ENCODE data around the gene SMG6.
"Not testable (repeated sequence)": the region's sequence is repeated elsewhere in the genome, so short reads cannot be mapped to it uniquely, and the experiment has no call there.

Gene SMG6

DNA sequence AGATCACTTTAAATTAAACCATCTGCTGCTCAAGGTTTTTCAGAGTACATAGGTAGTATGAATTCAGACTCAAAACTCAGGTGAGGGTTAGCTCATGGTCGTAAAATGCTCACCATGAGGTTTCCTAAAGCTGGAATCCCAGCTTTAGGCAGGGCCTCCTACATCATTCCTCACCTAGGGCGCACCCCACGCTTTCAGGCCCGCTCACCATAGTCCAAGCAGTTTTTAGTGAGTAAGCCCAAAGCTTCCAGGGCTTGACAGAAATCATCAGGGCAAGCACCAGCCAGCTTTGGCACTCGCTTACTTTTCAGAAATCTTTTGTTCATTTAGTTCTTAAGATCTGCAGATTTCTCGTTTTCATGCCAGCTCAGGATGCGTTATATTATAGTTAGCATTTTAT lies 158.9 kb downstream of the SMG6 start:
- DNase-seq (ENCODE audit: low read depth) = no peak

DNA sequence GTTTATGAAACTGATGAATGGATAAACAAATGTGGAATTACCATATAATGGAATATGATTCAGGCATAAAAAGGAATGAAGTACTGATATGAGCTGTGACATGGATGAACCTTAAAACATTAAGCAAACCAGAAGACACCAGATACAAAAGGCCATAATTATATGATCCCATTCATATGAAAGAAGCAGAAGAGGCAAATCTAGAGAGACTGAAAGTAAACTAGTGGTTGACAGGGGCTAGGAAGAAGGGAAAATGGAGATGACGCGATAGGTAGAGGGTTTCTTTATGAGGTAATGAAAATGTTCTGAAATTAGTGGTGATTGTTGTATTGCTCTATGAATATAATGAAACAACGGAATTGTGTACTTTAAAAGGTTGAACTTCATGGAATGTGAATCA lies 160.3 kb downstream of the SMG6 start:
- DNase-seq (ENCODE audit: low read depth) = no peak

DNA sequence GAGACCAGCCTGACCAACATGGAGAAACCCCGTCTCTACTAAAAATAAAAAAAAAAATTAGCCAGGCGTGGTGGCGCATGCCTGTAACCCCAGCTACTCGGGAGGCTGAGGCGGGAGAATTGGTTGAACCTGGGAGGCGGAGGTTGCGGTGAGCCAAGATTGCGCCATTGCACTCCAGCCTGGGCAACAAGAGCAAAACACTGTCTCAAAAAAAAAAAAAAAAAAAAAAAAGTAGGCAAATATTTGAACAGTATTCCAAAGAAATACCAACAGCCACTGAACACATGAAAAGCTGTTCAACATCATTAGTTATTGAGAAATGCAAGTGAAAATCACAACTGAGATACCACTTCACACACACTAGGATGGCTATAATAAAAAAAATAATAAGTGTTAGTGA lies 160.9 kb downstream of the SMG6 start:
- DNase-seq (ENCODE audit: low read depth) = not testable (repeated sequence)

DNA sequence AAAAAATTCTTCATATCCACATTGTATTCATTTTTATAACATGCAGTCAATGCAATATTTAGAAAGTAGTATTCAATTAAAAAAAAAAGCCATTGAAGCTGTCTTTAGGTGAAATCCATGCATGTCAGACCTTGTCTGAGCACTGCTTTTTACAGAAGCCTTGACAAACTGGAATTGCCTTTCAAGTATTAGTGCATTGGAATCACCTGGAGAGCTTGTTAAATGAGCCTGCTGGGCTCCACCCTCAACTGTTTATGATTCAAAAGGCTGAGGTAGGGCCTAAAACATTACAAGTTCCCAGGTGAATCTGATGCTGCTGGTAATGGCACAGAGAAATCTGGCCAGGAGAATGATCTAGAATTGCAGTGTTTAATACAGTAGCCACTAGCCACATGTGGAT lies 162.9 kb downstream of the SMG6 start:
- no peak for DNase-seq (ENCODE audit: low read depth)

DNA sequence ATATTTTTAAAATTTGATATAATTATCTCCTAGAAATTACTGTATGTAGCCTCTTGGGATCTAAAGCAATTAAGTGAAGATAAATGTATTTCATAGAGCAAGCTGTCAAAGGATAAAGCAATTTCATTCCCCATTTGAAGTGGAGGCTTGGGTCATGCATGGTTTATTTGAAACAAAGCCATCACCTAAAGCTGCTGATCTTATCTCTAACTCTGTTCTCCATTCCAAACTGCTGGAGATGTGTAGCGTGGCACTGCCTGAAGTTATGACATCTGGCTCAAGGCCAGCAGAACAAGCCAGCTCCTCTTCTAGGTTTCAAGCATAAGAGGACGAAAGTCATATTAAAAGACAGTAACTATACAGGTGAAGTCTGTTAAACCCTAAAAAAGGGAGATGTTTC lies 164.8 kb downstream of the SMG6 start:
- no peak for DNase-seq (ENCODE audit: low read depth)

DNA sequence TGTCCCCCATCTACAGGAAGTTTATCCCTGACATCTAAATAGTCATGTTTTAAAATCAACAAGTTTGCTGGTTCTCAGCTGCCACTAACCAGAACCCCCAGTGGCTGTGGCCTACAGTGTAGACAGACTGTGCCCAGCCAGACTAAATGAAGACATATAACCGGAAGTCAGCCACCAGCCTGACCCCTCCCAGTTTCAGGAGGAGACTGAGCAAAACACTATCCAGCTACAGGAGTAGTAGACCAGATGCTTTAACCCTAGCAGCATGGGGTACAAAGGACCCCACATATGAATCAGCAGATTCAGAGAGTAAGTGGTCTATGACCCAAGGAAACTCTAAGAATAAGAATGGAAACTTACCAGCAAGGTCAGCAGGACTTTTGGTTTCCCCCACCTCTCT lies 165.3 kb downstream of the SMG6 start:
- DNase-seq (ENCODE audit: low read depth) = no peak

DNA sequence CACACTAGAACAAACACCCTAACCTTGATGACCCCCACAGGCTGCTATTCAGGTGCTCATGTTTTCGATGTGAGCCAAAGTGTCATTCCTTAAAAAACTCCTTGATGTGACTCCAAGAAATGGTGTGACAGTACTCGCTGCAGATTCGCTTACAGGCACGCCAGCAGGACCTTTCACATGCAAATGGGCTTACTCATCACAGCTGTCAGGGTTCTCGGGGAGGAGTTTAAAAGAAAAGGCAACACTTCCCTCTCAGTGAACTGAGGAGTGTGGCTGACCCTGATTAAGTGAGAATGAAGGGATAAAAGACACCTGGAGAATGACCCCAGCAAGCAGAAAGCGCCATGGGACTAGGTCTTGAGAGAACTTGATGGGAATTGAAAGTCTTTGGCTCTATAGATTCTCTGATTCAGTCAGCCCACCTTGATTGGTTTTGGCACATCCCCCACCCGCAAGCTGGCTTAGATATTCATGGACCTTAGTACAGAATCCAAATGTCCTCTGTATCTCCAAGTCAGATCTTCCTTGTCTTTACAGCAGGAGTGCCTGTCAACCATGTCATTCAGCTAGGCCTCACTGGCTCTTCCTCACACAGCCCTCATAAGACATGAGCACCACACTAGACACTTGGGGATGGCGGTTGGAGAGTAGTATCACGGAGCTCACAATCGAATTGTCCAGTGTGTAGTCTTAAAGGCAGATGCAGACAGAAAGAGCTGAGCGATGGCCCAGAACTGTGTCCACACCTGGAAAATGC lies 166.1 kb downstream of the SMG6 start:
- no peak for DNase-seq (ENCODE audit: low read depth)

DNA sequence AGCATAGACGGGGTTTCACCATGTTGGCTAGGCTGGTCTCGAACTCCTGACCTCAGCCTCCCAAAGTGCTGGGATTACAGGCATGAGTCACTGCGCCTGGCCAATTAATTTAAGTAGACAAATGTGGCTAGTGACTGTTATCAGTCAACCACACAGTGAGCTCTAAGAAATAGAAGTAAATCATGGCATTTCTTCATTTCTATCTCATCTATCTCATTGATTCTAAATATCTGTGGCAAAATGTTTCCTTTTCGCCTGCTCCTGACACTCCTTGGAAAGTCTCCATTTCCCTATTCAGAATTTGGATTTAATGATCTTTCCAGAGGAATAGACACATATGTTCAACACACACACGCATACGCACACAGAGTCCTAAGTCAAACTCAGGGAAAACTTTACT lies 167.3 kb downstream of the SMG6 start:
- DNase-seq (ENCODE audit: low read depth) = no peak

DNA sequence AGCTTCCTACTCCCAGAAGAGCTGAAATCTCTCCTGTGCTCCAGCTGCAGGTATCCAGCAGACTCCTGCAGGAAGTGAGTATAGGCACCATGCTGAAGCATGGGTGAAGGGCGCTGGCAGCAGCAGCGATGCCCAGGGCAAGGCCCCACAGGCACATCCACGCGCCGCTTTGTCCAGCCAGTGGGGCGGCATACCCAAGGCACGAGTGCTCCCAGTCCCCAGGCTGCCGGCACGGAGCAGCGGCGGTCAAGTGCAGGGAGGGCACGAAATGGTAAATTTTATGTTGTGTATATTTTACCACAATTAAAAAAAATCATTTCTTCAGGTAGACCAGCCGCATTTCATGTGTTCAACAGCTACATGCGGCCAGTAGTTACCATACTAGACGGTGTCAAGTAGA lies 175.6 kb downstream of the SMG6 start:
- DNase-seq (ENCODE audit: low read depth) = no peak

DNA sequence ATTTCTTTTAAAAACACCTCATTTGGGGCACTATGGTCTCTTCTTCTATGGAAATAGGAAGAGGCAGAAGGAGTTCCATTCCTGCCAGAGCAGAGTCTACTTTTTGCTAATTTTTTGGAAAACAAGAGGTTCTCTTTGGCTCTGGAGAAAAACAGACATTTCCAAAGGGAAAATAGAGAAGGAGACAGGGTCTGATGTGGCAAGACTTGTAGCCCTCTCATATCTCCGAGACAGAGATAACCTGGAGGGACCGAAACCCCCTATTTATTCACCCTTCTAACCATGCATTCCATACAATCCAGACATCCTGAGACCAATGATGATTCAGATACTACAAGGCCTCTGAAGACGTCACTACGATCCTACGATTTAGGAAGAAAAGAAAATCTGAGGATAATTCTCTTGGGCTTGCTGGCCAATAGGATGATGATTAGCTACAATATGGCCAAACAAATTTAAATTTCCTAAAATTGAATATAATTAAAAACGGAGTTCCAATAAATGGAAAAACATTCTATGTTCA lies 178.5 kb downstream of the SMG6 start:
- DNase-seq (ENCODE audit: low read depth) = no peak

DNA sequence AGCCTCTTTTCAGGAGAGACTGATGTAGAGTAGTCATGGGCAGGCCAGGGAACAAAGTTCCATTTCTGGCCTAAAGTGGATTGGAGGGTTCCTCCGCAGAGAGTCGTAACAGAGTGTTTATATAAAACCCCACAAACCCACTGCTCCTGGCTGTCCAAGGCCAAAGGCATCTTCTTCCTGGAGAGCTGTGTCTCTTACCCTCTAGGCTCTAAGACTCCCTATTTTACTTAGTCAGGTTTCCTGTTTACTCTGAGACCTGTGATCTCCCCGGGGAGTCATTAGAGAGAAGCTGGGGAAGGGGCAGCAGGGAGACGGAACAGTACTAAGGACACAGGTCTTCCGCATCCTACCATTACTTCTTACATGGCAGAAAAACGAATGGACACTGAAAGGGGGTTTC lies 179.2 kb downstream of the SMG6 start:
- DNase-seq (ENCODE audit: low read depth) = no peak

DNA sequence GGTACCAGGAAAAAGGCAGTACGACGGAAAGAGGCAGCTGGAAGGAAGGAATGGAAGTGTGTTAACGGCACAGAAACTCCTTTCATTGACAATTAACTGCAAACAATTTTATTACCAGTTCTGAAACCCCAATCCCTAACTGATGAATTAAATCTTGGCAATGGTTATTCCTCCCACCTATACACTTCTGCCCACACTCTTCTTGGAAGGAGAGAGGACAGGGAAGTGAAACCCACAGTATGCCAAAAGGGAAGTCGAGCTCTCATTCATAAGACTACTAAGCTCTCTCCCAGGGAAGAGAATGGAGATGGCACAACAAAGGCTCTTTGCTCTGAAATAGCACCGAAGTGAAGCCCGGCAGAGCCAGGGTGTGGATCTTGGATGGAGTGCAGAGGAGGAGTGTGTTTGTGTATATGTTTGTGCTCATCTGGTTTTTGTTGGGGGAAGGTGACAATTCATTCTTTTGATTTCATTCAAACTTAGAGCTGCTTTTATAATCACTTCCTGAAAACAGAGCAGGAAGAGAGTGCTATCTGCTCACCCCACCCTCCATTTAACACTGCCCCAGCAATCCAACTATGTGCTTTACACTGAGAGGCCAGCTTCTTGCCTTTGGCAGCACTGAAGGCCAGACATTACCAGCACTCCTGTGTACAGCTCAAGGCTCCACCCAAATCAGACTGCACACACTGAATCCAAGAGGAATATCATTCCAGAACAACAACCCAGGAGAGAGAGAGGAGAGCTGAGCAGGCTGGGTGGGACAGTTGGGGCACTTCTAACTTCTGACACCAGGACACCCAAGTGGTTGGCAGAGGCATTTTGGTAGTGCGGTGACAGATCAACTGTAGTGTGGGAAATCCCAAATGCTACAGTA lies 180.0 kb downstream of the SMG6 start:
- no peak for DNase-seq (ENCODE audit: low read depth)

DNA sequence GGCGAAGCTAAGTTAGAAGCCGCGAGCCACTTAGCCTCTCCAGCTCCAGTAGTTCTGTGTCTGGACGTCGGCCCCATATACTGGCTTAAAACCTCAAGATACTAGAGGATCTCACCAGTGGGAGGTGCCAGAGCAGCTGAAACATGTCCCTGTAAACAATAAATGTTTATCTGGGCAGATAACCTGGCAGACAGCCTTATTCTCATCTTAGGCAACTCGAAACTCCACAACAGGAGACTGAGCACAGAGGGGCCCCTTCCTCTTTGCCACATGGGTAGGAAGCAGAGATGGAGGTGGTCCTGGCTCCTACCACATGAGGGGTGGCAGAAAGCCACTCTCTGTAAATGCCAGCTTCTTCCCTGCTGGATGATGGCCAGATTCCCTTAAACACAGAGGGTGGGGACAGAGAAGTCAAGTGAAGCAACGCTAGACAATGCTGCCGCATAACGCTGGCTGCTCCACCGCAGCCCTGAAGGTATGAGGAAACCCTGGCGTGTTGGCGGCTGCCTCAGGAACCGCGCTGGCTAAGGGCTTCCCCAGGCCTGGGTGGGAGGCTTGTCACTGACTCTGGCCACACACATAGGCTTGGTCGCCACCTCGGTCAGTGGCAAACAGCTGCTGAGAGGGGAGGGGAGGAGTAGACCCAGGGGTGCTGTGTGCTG lies 180.8 kb downstream of the SMG6 start:
- DNase-seq (ENCODE audit: low read depth) = no peak

DNA sequence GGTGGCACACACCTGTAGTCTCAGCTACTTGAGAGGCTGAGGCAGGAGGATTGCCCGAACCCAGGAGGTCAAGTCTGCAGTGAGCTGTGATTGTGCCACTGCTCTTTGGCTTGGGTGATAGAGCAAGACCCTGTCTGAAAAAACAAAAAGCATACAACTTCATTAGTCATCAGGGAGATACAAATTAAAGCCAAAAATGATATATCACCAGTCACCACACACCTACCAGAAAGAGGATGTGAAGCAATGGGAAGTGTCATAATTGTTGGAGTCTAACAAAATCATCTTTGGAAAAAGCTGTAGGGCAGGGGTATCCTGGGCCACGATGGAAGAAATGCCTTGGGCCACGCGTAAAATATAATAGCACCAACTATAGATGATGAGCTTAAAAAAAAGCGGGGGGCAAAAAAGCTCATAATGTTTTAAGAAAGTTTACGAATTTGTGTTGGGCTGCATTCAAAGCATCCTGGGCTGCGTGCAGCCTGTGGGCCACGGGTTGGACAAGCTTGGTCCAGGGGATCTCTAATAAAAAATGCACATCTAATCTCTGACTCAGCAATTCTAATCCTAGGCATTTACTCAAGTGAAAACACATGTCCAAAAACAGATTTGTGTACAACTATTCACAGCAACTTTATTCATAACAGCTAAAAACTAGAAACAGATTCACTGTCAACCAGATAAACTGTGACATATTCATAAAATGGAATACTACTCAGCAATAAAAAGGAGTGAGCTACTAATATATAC lies 182.8 kb downstream of the SMG6 start:
- no peak for DNase-seq (ENCODE audit: low read depth)

DNA sequence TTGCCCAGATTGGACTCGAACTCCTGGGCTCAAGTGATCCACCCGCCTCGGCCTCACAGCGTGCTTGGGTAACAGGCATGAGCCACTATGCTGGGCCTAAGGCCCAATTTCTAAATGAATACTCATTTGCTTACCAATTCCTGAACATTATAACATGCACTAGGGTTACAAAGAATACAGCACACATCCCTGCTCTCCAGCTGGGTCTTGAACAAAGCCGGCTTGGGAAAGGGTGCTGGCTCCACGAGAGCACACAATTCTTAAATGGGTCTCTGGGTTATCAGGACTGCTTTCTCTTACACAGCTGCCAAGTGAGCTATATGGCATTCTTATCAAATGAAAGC lies 190.3 kb downstream of the SMG6 start:
- no peak for DNase-seq (ENCODE audit: low read depth)

DNA sequence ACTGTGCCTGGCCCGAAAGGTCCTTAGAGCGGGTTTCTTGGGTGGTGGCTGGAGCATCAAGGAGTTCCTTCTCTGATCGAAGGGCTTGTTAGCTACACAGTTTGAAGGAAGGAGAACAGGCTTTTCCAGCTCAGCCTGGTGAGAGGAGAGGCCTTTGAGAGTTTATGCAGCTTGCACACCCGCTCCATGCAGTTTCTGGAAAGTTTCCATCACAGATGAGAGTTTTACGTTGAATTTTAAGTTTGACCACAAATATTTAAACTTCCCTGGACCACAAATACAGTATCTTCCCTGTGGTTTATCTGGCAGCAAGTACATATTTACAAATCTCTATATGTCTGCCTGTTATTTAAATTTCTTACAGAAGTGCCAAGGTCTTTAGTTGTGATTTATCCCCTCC lies 191.9 kb downstream of the SMG6 start:
- no peak for DNase-seq (ENCODE audit: low read depth)

DNA sequence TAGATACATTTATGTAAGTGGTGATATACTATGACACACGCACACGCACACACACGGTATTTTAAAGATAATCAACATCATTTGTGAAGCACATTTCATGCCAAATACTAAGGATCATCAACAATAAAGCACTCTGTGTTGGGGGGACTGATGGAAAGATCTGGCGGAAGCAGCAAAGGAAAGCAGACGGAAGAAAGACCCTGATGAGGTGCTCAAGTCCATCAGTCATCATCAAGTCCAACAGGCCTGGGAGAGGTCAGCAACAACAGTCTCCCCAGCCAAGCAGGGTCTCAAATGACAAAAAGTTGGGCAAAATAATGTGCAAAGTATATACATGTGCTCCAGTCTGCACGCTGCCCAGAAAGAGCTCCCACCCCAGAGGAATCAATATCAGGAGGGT lies 193.1 kb downstream of the SMG6 start:
- no peak for DNase-seq (ENCODE audit: low read depth)

DNA sequence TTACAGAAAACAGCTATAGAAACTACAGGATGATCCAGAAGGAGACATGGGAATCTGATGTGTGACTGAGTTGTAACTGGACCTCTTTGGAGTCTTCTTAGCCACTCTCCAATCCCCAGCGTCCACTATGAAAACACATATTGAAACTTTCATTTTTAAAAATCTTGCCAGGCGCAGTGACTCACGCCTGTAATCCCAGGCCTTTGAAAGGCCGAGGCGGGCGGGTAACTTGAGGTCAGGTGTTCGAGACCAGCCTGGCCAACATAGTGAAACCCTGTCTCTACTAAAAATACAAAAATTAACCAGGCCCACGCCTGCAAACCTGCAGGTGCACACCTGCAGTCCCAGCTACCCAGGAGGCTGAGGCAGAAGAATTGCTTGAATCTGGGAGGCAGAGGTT lies 195.4 kb downstream of the SMG6 start:
- no peak for DNase-seq (ENCODE audit: low read depth)

DNA sequence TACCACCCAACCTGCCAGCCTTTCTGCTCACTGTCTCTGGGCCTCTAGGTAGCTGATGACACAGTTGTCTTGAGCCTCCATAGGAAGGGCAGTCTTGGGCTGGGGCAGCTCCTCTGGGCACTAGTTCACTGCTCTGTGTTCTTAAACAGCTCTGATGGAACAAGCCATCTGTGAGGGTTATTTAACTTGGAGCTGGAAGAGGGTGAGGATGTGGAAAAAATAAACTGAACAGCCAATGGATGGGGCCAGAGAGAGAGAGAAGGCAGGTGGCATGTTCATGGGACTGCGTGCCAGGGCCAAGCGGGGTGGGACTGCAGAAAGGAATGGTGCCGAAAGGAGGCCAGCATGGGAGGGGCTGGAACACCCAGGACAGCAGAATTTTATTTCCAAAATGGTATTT lies 196.1 kb downstream of the SMG6 start:
- no peak for DNase-seq (ENCODE audit: low read depth)

DNA sequence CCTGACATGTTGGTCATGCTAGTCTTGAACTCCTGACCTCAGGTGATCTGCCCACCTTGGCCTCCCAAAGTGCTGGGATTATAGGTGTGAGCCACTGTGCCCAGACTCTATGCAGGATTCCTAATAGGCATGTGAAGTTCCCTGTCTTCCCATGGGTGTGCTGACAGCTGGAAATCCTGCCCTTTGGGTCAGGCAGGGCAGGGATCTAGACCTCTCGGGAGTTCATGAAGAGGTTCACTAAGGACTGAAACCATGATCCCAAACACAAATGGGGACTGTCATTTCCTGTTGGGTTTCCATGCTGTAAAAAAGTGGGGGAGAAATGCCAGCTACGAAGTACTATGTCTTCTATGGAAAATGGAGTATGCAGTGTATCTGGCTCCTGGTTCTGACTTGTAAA lies 196.5 kb downstream of the SMG6 start:
- DNase-seq (ENCODE audit: low read depth) = no peak

DNA sequence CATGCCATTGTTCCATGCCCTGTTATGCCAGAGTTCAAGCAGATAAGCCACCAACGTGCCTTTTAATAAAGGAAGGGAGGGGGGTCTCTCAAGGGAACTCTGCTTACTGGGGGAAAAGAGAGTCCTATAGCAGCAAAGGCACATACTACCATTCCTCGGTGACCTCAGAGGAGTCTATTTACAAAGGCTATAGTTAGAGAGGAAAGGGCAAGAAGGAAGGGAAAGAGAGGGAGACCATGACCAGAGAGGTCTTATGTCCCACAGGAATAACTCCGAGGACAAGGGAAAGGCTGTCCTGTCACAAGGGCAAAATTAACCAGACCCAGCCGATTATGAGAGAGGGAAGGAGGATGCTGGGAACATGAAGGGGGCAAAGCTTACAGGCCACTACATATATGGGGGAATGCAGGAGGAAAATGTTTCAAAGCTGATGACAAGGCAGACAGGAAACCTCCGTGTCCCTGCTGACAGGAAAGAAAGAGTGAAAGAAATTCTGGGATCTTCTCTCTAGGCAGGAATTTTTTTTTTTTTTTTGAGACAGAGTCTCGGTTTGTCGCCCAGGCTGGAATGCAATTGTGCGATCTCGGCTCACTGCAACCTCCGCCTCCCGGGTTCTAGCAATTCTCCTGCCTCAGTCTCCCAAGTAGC lies 197.2 kb downstream of the SMG6 start:
- DNase-seq (ENCODE audit: low read depth) = no peak

DNA sequence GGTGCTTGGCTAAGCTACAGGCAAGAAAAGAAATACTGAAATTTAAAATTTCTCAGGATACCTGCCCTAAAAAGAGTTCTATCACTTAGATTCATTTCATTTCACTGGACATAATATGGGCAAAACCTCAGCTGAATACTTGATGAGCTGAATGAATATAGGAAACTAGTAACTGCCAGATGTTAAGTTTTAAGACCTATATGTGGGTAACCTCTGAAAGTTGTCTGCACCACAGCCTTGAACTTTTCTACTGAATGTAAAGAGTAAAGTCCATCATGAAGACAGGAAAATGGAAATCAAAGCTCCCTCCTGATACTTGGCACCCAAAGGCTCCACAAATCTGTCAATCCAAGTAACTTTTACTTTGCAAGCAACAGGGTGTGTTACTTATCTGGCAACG lies 197.9 kb downstream of the SMG6 start:
- no peak for DNase-seq (ENCODE audit: low read depth)

Data from activated gamma-delta T cell treated with anti-CD3 and anti-CD28 coated beads, Interleukin-2, amount 50 U/mL, for 16 hours (primary cell).